Measurements from ENCODE around the gene TTC28. TPM values are rescaled to one million over a fixed set of nuclear protein-coding genes. Genes with fewer than 3 reads are reported as not detected.

TTC28 gene
- total and polyA plus RNA-seq, 10 of the 15 experiments (the other 5 are each of a cell fraction or from before 2014, with no cell fraction given), result 0.15 to 8.4 (median 1.4) TPM

- in situ Hi-C loops (cut with MboI), result loop anchor here (10.0 to 25.0 kb wide), 2 partner anchors 598 to 1241 kb away; no protein-coding TSS in a partner anchor
- ChIA-PET POLR2A (interaction anchor here (0.6 kb wide), 1 partner anchor 347 kb away, joined by 3 read pairs; no protein-coding TSS in a partner anchor), CTCF (interaction anchor here (0.7 to 1.9 kb wide), 7 partner anchors 115 to 125 kb away, joined by 3 to 9 read pairs (median 5); no protein-coding TSS in a partner anchor), RAD21 (ENCODE audit: unreplicated experiment) (interaction anchor here (1.1 to 1.7 kb wide), 4 partner anchors 82 to 121 kb away, joined by 3 to 5 read pairs (median 4); no protein-coding TSS in a partner anchor), SMC1A (ENCODE audit: uncharacterized antibody, unreplicated experiment) (interaction anchor here (1.1 to 2.3 kb wide), 4 partner anchors 11 to 123 kb away, joined by 3 to 6 read pairs (median 5); partner anchors contain the start of gene PITPNB)
- Histone ChIP-seq H2AFZ (ENCODE audit: control insufficient read depth, low read depth, low read length) (no peak overlapping the region), H3K27me3 (replicated peaks in 1 of 2; ENCODE audit: control insufficient read depth in 2 of 2, insufficient read depth in 2 of 2, low read length in 1 of 2) (no peaks in the 10 kb centered on the region), H3K4me2 (ENCODE audit: control insufficient read depth, insufficient read depth) (no peak overlapping the region), H3K9ac (ENCODE audit: control insufficient read depth, insufficient read depth, low read length) (no peak overlapping the region), H3K4me1 (ENCODE audit: control insufficient read depth, insufficient read depth, low read length) (no peaks in the 10 kb centered on the region), H3K4me3 (no peak overlapping the region), H3K36me3 (ENCODE audit: control insufficient read depth in 2 of 2, insufficient read depth in 2 of 2, low read length in 1 of 2) (no peaks in the 10 kb centered on the region), H4K20me1 (ENCODE audit: control insufficient read depth, insufficient read depth) (no peaks in the 10 kb centered on the region; the same call in 1 of the 2 replicates), H3K79me2 (ENCODE audit: control insufficient read depth, insufficient read depth, low read length) (no peaks in the 10 kb centered on the region), H3K9me3 (replicated peaks; ENCODE audit: control insufficient read depth, insufficient read depth, low read length) (no peaks in the 10 kb centered on the region), H3K27ac (ENCODE audit: control insufficient read depth, insufficient read depth) (no peak overlapping the region)
- BruUV-seq (replicated peaks), result no TSS peak
- ATAC-seq (no peak), DNase-seq (ENCODE audit: low read depth, low spot score) (no peak), FAIRE-seq (no peak)
- TF ChIP-seq PML (IDR thresholded peaks at IDR 0.05; ENCODE audit: low read length), result no peak
- TF ChIP-seq FOXM1 (IDR thresholded peaks at IDR 0.05; ENCODE audit: low read depth, low read length), result no peak
- TF ChIP-seq IKZF1 (conservative IDR thresholded peaks at IDR 0.05), result no peak
- TF ChIP-seq CBX5 (IDR thresholded peaks at IDR 0.05; ENCODE audit: low read depth), result no peak
- TF ChIP-seq ATF7 (IDR thresholded peaks at IDR 0.05; ENCODE audit: low read depth), result no peak
- no peak for TF ChIP-seq ZNF384 (IDR thresholded peaks at IDR 0.05; ENCODE audit: borderline replicate concordance, low read depth, low read length)
- no peak for TF ChIP-seq RAD21 (IDR thresholded peaks at IDR 0.05; ENCODE audit: insufficient read depth, low read depth, low read length)
- no peak for TF ChIP-seq SREBF1 (IDR thresholded peaks at IDR 0.05; ENCODE audit: low read length)
- TF ChIP-seq CBFB (IDR thresholded peaks at IDR 0.05; ENCODE audit: low read depth), result no peak
- no peak for TF ChIP-seq SREBF2 (IDR thresholded peaks at IDR 0.05; ENCODE audit: low read length)
- TF ChIP-seq MTA2 (IDR thresholded peaks at IDR 0.05; ENCODE audit: low read depth), result no peak
- TF ChIP-seq SMC3 (IDR thresholded peaks at IDR 0.05; ENCODE audit: borderline replicate concordance, low read length), result no peak
- TF ChIP-seq TCF7 (IDR thresholded peaks at IDR 0.05; ENCODE audit: borderline replicate concordance), result no peak
- TF ChIP-seq SMAD1 (IDR thresholded peaks at IDR 0.05; ENCODE audit: low read depth, partially characterized antibody), result no peak
- TF ChIP-seq ZNF687 (IDR thresholded peaks at IDR 0.05), result no peak
- no peak for TF ChIP-seq IRF5 (IDR thresholded peaks at IDR 0.05; ENCODE audit: borderline replicate concordance)
- no peak for TF ChIP-seq ESRRA (IDR thresholded peaks at IDR 0.05; ENCODE audit: low read length)
- TF ChIP-seq POLR2AphosphoS5 (IDR thresholded peaks at IDR 0.05; ENCODE audit: low read length), result no peak
- TF ChIP-seq NR2C1 (IDR thresholded peaks at IDR 0.05), result no peak
- intact Hi-C loops (cut with micrococcal nuclease; ENCODE audit: unreplicated experiment), result no loop called here
- 40% methylated on average over 8 of the region's 8 CpGs for WGBS (ENCODE audit: insufficient coverage, insufficient replicate concordance, low lambda C conversion rate, missing lambda C conversion rate)
These were observed 676.6 kb downstream of the TTC28 start for GRCh38 chr22:28002863-28003565.

All from GM12878 (cell line).